Measurements from ENCODE around the gene RRN3.
"Not testable (repeated sequence)": the region's sequence is repeated elsewhere in the genome, so short reads cannot be mapped to it uniquely, and the experiment has no call there.

RRN3 gene

DNA sequence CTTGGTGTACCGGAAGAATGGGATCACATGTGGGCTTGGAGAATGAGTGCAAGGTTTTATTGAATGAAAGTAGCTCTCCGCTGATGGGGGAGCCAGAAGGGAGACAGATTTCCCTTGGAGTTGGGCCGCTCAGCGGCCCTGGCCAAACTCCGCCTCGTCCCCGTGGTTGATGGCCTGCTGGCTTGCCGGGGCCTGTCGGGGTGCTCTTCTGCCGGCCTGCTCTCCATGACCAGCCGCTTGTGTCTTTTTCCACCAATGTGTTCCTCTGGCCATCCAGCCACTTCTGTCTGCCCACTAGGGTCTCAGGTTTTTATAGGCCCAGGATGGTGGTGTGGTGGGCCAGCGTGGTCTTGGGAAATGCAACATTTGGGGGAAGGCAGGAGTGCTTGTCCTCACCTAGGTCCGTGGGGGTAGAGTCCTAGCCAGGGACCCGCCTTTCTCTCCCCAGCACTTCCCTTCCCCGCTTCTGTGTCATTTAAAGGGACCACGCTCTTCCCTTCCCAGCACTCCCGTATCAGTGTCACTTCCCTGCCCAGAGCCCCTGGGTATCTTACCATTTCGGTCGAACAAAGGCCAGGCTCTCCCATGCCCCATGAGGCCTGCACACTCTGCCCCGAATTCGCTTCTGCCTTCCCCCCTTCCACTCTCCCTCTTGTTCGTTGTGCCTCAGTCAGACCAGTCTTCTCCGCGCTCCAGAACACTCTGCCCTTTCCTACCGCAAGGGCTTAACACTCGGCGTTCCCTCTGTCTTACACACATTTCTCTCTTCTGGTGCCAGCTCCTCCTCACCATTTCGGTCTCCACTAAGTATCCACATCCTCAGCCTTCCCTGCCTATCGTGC is 66.3 kb downstream of the RRN3 start:
- not testable (repeated sequence) for DNase-seq (ENCODE audit: low spot score)

GRCh38 chr16:15027051-15027450 is 67.0 kb downstream of the RRN3 start:
- not testable (repeated sequence) for DNase-seq (ENCODE audit: low spot score)

DNA sequence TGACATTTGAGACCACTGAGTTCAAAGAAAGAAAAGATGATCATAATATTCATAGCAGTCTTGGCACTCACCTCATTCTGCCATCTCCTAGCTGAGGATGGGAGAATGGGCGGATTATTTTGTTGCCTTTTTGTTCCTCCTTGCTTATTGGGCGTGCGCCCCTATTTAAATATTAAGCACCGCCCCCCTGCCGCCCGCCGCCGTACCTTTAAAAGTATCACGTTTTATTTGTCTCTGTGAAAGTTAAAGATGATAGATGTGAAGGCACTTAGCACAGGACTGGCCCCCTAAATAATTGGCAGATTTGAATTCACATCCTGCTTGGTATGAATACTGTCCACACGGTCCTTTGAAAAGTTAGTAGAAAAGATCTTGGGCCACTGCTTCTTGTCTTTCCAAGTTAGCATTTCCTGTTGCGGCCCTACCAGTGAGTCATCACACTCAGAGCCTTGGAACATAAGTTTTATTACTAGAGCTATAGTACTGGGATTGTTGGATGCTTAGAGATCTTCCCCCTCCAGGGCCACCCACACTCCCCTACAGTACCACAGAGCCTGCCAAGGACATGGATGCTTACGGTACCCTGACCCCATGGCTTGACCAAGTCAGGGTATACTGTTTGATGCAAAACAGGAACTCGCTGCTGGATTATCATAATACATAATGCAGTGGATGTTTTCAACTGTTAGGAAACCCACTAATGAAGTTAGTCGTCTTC is 68.7 kb downstream of the RRN3 start:
- DNase-seq (ENCODE audit: low spot score) = not testable (repeated sequence)

GRCh38 chr16:15024858-15025199 is 69.2 kb downstream of the RRN3 start:
- not testable (repeated sequence) for DNase-seq (ENCODE audit: low spot score)

DNA sequence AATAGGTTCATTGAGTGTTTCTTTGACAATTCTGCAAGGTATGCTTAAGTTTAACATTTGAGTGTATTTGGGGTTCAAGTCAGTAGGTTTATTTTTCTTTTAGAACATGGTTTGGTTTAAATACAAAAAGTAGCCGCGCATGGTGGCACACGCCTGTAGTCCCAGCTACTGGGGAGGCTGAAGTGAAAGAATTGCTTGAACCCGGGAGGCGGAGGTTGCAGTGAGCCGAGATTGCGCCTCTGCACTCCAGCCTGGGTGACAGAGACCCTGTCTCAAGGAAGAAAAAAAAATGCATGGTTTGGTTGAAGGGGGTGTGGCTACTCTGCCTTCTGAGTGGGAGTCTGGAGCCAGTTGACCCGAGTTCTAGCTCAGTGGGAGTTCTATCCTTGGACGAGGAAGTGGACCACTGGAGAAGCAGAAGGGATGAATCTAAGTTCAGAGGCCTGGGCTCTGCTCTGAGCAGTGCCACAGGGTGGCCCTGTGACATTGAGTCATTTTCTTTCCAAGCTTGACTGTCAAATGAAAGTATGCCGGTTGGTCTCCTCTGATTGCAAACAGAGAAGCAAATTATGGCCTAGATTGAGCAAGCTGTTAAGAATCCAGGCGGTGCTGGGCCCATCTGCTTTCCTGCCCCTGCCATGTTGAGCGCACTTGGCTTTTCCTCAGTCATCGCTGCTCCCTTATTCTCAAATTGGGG is 70.5 kb downstream of the RRN3 start:
- not testable (repeated sequence) for DNase-seq (ENCODE audit: low spot score)

DNA sequence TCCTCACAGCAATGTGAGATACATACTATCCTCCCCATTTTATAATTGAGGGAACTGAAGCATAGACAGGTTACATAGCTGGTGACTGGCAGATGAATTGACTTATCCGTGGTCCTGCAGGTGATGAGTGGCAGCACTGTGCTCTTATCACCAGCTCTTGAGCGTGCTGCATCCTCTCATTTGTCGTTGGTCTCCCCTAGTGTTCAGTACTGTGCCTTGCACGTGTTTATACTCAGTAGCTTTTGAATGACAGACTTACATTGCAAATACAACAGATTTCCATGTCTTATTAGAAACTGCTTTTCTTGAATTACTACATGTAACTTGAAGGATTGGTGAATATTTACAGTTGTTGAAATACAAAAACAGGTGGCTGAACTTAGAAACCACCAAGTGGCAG is 71.9 kb downstream of the RRN3 start:
- not testable (repeated sequence) for DNase-seq (ENCODE audit: low spot score)

DNA sequence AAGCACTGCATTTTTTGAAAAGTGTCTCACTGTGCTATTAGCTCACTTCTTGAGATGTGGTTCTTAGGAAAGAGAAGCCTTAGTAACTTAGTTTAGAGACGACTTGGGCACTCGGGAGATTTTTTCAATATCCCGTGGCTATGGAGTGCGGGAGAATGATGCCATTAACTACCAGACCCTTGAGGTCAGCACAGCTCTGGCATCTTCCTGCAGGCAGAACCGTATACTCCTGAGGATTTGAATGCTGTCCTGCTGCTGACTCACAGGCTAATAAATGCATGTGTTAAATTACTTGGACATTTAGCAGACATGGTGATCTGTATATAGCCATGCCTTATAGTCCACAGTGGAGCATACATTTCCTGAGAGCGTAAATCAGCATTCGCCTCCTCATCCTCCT is 72.6 kb downstream of the RRN3 start:
- not testable (repeated sequence) for DNase-seq (ENCODE audit: low spot score)

- peak; percentile 14 for DNase-seq (ENCODE audit: low spot score)
Observed at GRCh38 chr16:15016951-15017580, 77.0 kb downstream of the RRN3 start.

GRCh38 chr16:15016354-15016753 is 77.7 kb downstream of the RRN3 start:
- DNase-seq (ENCODE audit: low spot score) = not testable (repeated sequence)

DNA sequence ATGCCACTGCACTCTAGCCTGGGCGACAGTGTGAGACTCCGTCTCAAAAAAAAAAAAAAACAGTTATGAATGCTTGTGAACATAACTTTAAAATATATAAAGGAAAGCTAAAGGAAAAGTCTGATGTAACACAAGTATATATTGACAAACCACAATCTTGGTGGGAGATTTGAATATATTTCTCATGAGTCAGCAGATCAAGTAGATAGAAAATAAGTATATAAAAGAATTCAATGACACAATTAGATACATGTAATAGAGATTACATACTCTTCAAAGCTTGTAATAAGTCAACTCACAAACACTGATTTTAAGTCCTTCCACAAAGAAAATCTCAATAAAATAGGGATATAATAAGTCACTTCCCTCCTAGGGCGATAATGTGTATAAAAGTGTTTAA is 78.4 kb downstream of the RRN3 start:
- DNase-seq (ENCODE audit: low spot score) = not testable (repeated sequence)

GRCh38 chr16:15012941-15013340 is 81.1 kb downstream of the RRN3 start:
- not testable (repeated sequence) for DNase-seq (ENCODE audit: low spot score)

Measured in globus pallidus (tissue), 1 donor.